GM18519 (cell line): Measurements from ENCODE around the gene SLC35F3.
A peak's percentile ranks its signal among the peaks of the same experiment; 100 is the strongest.
"Not testable (repeated sequence)": the region's sequence is repeated elsewhere in the genome, so short reads cannot be mapped to it uniquely, and the experiment has no call there.

Experiments
- ATAC-seq: cut with Tn5 transposase; IDR thresholded peaks from one replicate; pipeline ENCODE4 v1.9.1; 2021; ENCODE audit warnings: mild to moderate bottlenecking, moderate library complexity; ENCODE audit not compliant: unreplicated experiment, low FRiP score

The SLC35F3 gene

DNA sequence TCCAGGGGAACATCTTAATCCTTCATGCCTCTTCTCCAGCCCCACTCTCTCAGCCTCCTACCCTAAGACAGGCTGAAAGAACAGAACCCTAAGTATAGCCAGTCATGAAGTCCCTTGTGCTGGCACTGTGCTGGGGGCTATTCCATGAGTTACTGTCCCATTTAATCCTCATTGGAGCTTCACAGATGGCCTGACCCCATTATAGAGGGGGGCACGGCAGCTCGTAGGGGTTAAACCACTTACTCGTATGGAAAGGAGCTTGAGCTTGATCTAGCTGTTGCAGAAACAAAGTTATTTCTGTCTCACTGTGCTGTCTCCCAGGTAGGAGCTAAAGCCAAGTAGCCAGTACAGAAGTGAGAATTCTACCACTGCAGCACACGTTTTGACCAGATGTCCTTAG lies 265.6 kb downstream of the SLC35F3 start:
- no peak for ATAC-seq

DNA sequence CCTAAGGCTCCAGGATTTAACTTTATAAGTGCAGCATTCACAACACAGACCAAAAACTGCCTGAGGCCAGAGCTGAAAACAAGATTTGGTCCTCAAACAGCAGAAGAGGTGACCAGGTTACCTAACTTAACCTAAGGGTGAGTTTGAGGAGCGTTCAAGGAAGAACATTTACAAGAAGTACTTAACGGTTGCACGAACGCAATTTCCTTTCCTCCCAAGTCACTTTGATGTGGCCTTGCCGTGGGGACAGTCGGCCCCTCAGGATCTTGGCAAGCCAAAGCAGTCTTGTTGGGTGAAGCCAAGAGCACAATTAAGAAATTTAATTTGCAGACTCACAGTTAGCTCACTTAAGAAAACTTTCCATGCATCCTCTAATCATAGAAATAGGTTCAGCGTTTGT lies 266.1 kb downstream of the SLC35F3 start:
- ATAC-seq, result no peak

DNA sequence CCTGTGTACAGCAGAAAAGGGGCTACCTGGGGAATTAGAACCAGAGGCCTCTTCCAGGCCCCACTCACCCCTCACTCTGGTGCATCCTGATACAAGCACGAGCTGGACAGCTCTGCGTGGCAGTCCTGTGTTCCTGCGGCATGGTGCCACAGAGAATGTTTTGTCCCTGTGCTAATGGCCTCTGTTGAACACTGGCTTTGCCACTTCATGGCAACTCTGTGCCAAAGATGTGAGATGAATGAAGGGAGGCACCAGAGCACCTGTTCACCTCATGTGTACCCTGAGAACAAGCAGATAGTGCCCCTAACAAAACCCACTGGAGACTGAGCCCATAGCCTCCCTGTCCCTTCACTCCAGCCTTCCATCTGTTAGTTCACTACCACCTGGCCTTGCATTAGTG lies 269.5 kb downstream of the SLC35F3 start:
- no peak for ATAC-seq

DNA sequence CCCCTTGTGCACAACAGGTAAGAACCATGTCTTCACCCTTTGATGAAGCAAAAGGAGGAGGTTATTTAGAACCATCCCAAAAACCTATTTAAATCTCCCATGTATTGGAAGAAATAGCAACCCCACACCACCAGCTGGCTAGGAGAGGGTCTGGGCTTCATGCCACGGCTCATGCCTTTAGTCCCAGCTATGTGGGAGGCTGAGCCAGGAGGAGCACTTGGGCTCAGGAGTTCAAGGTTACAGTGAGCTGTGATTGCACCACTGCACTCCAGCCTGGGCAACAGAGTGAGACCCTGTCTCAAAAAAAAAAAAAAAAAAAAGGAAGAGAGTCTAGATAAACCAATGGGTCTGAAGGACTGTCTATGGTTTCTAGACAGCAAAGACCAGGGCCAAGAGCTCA lies 270.9 kb downstream of the SLC35F3 start:
- ATAC-seq, result no peak

DNA sequence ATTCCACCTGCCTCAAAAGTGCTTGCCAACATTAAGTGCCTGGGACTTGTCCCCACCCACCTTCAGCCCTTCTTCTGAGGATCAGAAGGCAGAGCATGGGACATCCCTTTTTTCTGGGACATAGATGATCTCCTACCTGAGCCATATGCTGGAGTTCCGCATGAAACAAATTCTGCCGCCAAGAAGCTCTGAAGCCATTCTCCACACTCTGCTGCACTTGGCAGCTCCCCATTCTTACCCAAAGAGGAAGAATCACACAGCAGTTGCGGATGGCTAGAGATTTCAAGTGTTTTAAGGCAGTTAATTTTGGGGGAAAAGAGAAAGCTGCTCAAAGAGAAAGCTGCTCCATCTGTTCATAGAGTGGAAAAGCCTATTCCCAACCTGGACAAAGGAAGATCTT lies 271.5 kb downstream of the SLC35F3 start:
- no peak for ATAC-seq

DNA sequence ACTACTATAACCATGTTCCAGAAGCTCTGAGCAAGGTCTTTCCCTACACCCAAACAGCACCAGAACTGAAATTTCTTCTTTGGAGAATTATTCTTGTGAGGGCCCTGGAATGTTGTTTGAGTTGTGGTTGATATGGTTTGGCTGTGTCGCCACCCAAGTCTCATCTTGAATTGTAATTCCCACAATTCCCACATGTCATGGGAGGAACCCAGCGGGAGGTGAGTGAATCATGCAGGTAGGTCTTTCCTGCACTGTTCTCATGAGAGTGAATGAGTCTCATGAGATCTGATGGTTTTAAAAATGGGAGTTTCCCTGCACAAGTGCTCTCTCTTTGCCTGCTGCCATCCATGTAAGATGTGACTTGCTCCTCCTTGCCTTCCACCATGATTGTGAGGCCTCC lies 272.4 kb downstream of the SLC35F3 start:
- ATAC-seq, result not testable (repeated sequence)

DNA sequence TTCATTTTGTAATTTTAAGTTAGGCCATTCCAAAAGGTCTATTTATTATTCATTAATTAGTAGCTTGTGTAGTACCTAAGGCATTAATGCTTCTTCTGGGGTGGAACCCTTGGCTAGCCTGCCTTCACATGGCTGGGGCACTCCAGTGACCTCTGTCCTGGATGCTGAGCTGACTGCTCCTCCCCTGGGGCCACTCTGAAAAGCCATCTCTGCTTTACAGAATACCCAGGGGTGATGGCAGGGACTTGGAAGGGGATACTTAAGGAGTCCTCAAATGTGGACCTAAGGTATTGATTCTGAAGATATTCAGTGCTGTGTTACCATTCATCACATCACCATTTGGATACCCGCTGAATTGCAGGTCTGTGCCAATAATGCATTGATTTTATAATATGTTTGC lies 281.0 kb downstream of the SLC35F3 start:
- ATAC-seq, result no peak

DNA sequence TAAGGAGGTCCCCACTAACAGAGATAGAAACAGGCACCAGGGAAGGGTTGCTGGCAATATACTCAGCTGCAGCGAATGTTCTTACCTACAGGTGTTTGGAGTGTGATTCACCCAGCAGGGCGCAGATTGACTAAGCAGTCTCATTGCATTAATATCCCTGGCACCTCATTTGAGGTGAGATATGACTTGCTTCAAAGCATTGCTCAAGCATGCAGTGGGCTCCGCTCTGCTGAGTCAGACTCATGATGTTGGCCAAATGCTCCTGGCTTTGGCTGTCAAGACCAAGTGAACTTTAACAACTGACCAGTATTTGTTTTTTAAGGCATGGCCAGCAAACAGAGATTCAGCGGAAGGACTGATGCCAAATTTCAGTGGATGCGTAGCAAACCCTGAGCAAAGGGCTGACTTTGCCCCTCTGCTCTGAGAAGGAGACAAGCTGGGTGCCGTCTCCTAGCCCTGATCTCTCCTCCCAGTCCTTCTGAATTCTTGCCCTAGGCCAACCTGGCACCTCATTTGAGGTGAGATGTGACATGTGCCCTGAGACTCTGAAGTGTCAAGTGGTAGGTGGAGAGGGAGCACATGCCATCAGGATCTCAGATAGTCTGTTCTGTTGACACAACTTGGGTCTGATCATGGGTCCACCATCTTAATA lies 281.7 kb downstream of the SLC35F3 start:
- ATAC-seq, result no peak

DNA sequence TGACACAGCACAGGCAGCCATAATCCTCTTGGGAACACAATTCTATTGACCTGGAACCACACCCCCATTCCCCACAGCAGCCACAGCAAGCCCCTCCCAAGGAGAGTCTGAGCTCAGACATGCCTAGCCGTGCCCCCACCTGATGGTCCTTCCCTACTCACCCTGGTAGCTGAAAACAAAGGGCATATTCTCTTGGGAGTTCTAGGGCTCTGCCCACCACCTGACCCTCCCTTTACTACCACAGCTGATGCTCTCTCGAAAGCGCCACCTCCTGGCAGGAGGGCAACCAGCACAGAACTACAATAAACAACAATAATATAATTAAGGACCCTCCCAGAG lies 283.9 kb downstream of the SLC35F3 start:
- ATAC-seq, result no peak

DNA sequence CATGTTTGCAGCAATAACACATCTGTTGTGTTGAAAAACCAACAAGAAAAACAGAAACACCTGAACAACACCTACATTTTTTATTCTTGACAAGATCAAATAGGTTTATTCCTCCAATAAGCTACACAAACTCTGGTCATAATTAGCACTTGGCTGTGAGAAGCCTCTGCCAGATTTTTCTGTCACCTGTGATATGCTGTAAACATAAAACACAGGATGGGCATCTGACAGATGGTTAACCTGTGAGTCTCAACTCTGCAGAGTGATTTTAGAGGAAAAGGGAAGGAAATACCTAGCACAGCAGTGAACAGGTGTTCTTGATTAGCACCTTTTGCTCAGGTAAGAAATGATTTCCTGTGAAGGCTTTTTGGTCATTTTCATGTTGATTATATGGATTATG lies 293.4 kb downstream of the SLC35F3 start:
- no peak for ATAC-seq

DNA sequence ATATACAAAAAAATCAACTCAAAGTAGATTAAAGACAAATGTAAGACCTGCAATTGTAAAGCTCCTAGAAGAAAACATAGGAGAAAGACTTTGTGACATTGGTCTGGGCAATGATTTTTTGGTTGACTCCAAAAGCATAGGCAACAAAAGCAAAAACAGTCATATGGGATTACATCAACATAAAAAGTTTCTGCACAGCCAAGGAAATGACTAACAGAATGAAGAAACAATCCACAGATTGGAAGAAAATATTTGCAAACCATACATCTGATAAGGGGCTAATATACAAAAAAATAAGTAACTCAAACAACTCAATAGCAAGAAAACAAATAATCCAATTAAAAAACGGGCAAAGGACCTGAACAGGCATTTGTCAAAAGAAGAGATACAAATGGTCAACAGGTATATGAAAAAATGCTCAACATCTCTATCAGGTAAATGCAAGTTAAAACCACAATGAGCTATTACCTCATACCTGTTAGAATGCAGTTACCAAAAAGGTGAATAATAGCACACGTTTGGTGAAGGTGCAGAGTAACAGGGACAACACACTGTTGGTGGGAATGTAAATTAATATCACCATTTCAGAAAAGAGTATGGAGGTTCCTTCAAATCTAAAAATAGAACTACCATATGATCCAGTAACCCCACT lies 295.1 kb downstream of the SLC35F3 start:
- ATAC-seq, result no peak

DNA sequence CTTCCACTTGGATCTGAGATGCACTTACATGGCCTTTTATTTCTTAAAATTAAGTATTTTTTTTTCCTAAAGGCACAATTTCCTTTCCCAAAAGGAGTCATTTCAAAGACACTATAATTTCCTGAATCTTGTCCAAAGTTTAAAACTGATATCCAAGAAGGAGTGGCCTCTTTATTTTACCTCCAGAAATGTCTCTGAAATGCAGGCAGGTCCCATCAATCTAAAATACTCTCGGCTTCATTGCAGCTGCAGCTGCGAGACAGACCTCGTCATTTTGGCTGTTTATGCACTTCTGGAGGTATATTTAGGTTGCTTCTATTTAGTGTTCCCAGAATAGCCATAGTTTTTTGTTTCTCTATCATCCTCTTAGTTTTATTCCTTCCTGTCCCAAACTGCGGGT lies 296.1 kb downstream of the SLC35F3 start:
- no peak for ATAC-seq

DNA sequence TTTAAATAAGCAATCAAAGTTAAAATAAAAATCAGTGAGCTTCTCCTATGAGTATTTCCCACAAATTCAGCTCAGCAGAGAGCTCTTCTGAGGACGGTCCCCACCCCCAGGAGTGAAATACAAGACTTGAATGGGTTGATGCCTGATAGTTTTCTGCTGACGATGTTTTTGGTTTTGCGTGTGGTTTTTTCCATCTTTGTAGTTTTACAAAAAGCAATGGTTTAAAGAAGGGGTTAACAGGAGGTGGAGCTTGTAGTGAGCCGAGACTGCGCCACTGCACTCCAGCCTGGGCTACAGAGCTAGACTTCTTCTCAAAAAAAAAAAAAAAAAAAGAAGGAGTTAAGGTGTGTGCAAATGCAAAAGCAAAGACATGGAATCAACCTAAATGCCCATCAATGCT lies 297.1 kb downstream of the SLC35F3 start:
- ATAC-seq, result no peak

DNA sequence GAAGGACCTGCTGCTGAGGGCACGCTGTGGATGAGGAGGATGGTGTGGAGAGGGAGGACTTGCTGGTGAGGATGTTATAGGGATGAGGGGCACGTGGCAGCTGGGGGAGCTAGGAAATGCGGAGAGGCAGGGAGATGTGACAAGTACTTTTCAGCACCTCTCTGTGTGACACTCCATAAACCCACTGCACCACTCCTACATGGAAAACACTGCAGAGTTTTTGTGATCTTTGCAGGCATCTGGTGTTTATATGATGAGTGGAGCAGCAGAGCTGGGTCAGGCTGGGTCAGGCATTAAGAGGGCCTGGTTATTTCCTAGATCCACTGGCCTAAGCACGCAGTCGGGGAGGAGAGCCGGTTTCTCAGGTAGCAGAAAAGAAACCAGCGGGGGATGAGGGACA lies 301.5 kb downstream of the SLC35F3 start:
- no peak for ATAC-seq

DNA sequence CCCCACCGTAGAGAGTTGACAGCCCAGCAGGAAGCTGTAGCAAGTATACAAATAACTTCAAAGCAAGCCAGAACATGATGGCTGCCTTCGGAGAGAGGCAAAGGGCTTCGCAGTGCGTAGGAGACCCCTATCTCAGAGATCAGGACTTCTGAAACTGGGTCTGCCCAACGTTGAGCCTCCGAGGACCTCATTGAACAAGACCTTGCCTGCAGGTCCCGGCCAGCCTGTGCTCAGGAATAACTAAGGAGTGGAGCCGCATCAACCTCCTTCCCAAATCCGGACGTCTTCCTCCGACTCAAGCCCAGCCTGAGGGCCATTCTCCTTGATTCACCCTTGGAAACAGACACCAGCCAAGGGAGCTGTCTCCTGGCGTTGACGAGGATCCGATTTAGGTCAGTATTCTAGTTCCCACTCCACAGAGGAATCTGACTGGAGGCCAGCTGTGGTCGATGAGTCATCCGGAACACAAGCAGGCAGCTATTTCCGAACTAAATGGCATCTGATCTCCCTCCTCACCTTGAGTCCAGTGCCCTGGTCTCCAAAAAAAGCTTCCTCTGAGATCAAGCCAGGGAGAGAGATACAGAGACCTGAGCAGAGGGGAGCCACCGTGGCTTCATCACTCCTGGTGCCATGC lies 302.3 kb downstream of the SLC35F3 start:
- ATAC-seq, result no peak

DNA sequence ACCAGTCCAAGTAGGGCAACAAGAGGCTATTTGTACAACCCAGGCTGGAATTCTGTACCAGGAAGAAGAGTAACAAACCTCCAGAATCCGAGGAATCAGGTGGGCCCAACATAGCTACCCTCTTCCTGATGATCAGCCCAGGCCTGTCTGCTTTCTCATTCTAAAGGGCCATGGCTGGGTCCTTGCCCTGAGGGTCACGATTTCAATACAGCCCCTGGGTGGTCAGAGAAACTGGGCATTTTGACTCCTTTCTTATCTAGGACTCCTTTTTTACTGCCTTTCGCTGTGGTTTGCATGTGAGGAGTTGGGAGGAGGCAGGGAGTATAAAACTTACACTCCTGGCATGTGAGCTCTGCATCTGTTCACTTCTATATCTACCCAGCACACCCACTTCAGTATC lies 303.9 kb downstream of the SLC35F3 start:
- ATAC-seq, result no peak

DNA sequence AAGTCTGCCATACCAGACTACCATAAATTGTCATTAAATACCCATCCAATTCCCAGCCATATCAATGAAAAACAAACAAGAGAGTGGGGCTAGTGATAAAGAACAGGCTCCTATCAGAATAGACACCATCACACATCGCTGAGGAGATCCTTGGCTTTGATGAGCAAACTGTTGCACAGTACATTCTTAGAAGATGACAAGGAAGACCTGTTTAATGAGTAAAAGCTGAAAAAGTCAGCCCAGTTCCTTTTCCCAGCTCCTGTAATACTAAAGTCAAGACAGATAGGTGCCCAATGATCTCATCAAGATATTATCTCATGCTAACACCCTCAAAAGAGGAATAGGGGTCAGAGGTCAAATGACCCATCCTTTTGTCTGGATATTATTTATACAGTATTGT lies 304.3 kb downstream of the SLC35F3 start:
- no peak for ATAC-seq

DNA sequence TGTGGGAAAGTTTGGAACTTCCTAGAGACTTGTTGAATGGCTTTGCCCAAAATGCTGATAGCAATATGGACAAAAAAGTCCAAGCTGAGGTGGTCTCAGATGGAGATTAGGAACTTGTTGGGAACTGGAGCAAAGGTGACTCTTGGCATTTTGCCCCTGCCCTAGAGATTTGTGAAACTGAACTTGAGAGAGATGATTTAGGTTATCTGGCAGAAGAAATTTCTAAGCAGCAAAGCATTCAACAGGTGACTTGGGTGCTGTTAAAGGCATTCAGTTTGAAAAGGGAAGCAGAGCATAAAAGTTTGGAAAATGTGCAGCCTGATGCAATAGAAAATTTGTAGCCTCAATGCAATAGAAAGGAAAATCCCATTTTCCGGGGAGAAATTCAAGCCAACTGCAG lies 306.0 kb downstream of the SLC35F3 start:
- ATAC-seq, result not testable (repeated sequence)

DNA sequence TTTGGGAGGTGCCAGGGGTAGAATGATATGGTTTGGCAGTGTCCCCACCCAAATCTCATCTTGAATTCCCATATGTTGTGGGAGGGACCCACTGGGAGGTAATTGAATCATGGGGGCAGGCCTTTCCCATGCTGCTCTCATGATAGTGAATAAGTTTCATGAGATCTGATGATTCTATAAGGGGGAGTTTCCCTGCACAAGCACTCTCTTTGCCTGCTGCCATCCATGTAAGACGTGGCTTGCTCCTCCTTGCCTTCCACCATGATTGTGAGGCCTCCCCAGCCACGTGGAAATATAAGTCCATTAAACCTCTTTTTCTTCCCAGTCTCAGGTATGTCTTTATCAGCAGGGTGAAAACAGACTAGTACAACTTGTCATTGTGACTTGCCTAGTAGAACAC lies 307.4 kb downstream of the SLC35F3 start:
- not testable (repeated sequence) for ATAC-seq

DNA sequence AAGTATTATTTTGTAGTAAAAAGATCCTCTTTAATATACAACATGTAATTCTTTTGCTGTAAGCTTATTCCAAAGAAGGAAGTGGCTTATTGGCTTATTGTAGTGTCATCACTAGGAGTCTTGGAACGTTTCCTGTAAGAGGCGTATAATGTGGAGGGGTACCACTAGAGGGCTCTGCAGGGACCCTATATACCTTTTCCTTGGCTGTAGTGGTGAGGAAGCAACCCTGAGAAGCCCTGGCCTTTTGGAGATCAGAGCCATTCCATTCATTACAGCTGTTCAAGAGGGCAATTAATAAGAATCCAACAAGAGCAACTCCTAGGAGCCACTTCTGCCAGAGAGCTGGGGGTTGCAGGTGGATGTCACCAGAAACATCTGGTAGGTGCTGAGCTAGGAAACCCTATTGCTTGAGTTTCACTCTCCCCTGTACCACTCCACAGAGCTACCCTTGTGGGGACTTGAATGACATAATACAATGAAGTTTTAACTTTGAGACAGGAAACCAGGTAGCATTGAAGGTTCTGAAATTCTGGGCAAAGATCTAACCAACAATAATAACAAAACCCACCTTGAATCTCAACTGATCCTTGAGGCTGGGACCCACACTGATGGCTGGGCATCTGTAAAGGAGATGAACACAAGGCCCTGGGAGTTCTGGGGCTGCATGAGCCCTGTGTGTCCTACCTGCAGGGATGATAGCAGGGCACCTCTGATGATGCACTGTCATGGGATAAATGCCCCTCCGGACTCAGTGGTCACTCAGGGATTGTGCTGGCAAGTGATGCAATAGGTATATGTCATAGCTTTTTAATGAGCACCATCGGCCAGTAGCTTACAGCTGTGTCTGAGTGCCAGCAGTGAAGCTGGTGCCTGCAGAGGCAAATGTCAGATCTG lies 308.5 kb downstream of the SLC35F3 start:
- ATAC-seq, result no peak

DNA sequence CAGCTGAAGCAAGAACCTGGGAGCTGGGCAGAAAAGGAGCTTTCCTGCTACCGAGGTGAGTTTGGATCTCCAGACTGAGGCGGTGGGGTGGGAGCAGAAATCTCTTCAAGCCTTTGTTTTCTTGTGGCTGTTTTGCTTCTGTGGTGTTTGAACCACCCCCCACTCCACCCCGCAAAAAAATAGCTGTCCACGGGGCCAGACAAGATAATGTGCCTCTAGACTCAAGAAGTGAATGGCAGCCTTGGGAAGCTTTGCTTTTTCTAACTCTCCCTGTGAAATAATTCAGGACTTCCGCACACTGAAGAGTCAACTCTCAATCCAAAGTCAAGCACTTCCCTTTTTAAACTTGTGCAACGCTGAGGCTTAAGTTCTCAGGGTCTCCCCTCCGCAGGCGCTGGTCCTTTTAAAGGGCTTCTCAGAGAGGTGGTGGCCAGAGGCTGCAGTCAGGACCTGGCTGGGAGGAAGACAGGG lies 309.2 kb downstream of the SLC35F3 start:
- ATAC-seq, result peak; percentile 4
